ENCODE measurements around the gene EEF1G.
"Not testable (repeated sequence)": the region's sequence is repeated elsewhere in the genome, so short reads cannot be mapped to it uniquely, and the experiment has no call there.

Gene EEF1G

GRCh38 chr11:62573592-62574362 lies at the start of gene EEF1G:
Gene EEF1G (minus strand): TSS chr11:62573891. CDS start chr11:62573842, 49 bp downstream.
- peak within 1 kb of the TSS; percentile 92 for H3K27ac ChIP-seq (ENCODE audit: low read depth, low read length)
- peaks cover 25 to 64% of the 10 kb centered on the region in 2 donors for H3K36me3 ChIP-seq (ENCODE audit: control insufficient read depth in 1 of 2, insufficient read depth in 2 of 2, low read length in 2 of 2)
- H3K4me1 ChIP-seq (ENCODE audit: control insufficient read depth in 1 of 2, insufficient read depth in 2 of 2, low read length in 2 of 2): peaks cover 27 to 32% of the 10 kb centered on the region in 2 donors
- H3K27me3 ChIP-seq (ENCODE audit: control insufficient read depth in 1 of 2, insufficient read depth in 2 of 2, low read length in 2 of 2): no peaks in the 10 kb centered on the region
- H3K9ac ChIP-seq (ENCODE audit: low read depth in 1 of 2, low read length in 2 of 2): peak within 1 kb of the TSS; percentile 98 to 100
- peak within 1 kb of the TSS; percentile 90 to 97 for H3K4me3 ChIP-seq (ENCODE audit: low read depth in 1 of 2, low read length in 2 of 2)
- no peaks in the 10 kb centered on the region for H3K9me3 ChIP-seq (ENCODE audit: control insufficient read depth in 1 of 2, low read length in 2 of 2)

GRCh38 chr11:62622476-62623089 lies 48.9 kb upstream of the EEF1G start:
- H3K4me1 ChIP-seq (ENCODE audit: control insufficient read depth in 1 of 2, insufficient read depth in 2 of 2, low read length in 2 of 2): peaks cover 5 to 10% of the 10 kb centered on the region in 2 donors
- no peaks in the 10 kb centered on the region for H3K27me3 ChIP-seq (ENCODE audit: control insufficient read depth in 1 of 2, insufficient read depth in 2 of 2, low read length in 2 of 2)
- peaks cover 22 to 27% of the 10 kb centered on the region in 2 donors for H3K36me3 ChIP-seq (ENCODE audit: control insufficient read depth in 1 of 2, insufficient read depth in 2 of 2, low read length in 2 of 2)
- H3K9ac ChIP-seq (ENCODE audit: low read depth in 1 of 2, low read length in 2 of 2): peak overlapping the region in 1 of 2 donors; percentile 34
- H3K9me3 ChIP-seq (ENCODE audit: control insufficient read depth in 1 of 2, low read length in 2 of 2): no peaks in the 10 kb centered on the region
- peak overlapping the region; percentile 85 to 92 for H3K4me3 ChIP-seq (ENCODE audit: low read depth in 1 of 2, low read length in 2 of 2)
- peak overlapping the region; percentile 71 for H3K27ac ChIP-seq (ENCODE audit: low read depth, low read length)

- Histone ChIP-seq H3K27me3 (ENCODE audit: control insufficient read depth in 1 of 2, insufficient read depth in 2 of 2, low read length in 2 of 2) (no peaks in the 10 kb centered on the region), H3K9ac (ENCODE audit: low read depth in 1 of 2, low read length in 2 of 2) (peak within 1 kb of the TSS; percentile 65 to 84), H3K4me1 (ENCODE audit: control insufficient read depth in 1 of 2, insufficient read depth in 2 of 2, low read length in 2 of 2) (peaks cover 5 to 10% of the 10 kb centered on the region in 2 donors), H3K4me3 (ENCODE audit: low read depth in 1 of 2, low read length in 2 of 2) (peak within 1 kb of the TSS; percentile 85 to 92), H3K27ac (ENCODE audit: low read depth, low read length) (peak within 1 kb of the TSS; percentile 71), H3K36me3 (ENCODE audit: control insufficient read depth in 1 of 2, insufficient read depth in 2 of 2, low read length in 2 of 2) (peaks cover 18 to 26% of the 10 kb centered on the region in 2 donors), H3K9me3 (ENCODE audit: control insufficient read depth in 1 of 2, low read length in 2 of 2) (no peaks in the 10 kb centered on the region)
Observed at GRCh38 chr11:62621567-62622470, 48.1 kb upstream of the EEF1G start, which contains the start of gene B3GAT3. Gene B3GAT3 (minus strand): TSS chr11:62621986. CDS start chr11:62621947, 39 bp downstream.

- Histone ChIP-seq H3K9me3 (ENCODE audit: control insufficient read depth in 1 of 2, low read length in 2 of 2) (no peaks in the 10 kb centered on the region), H3K27ac (ENCODE audit: low read depth, low read length) (peak overlapping the region; percentile 71), H3K4me1 (ENCODE audit: control insufficient read depth in 1 of 2, insufficient read depth in 2 of 2, low read length in 2 of 2) (peaks cover 5 to 10% of the 10 kb centered on the region in 2 donors), H3K4me3 (ENCODE audit: low read depth in 1 of 2, low read length in 2 of 2) (peak overlapping the region; percentile 85 to 92), H3K27me3 (ENCODE audit: control insufficient read depth in 1 of 2, insufficient read depth in 2 of 2, low read length in 2 of 2) (no peaks in the 10 kb centered on the region), H3K9ac (ENCODE audit: low read depth in 1 of 2, low read length in 2 of 2) (peak overlapping the region; percentile 65 to 84), H3K36me3 (ENCODE audit: control insufficient read depth in 1 of 2, insufficient read depth in 2 of 2, low read length in 2 of 2) (peaks cover 11 to 23% of the 10 kb centered on the region in 2 donors)
Observed at GRCh38 chr11:62621027-62621566, 47.4 kb upstream of the EEF1G start.

GRCh38 chr11:62616957-62617356 lies 43.3 kb upstream of the EEF1G start:
- not testable (repeated sequence) for H3K27me3 ChIP-seq (ENCODE audit: control insufficient read depth in 1 of 2, insufficient read depth in 2 of 2, low read length in 2 of 2); H3K4me3 ChIP-seq (ENCODE audit: low read depth in 1 of 2, low read length in 2 of 2); H3K9me3 ChIP-seq (ENCODE audit: control insufficient read depth in 1 of 2, low read length in 2 of 2); H3K9ac ChIP-seq (ENCODE audit: low read depth in 1 of 2, low read length in 2 of 2); H3K27ac ChIP-seq (ENCODE audit: low read depth, low read length)
- Histone ChIP-seq H3K4me1 (ENCODE audit: control insufficient read depth in 1 of 2, insufficient read depth in 2 of 2, low read length in 2 of 2) (peaks cover 15 to 24% of the 10 kb centered on the region in 2 donors), H3K36me3 (ENCODE audit: control insufficient read depth in 1 of 2, insufficient read depth in 2 of 2, low read length in 2 of 2) (peaks cover 0 to 17% of the 10 kb centered on the region in 2 donors)

GRCh38 chr11:62615521-62615920 lies 41.8 kb upstream of the EEF1G start:
- H3K4me3 ChIP-seq (ENCODE audit: low read depth in 1 of 2, low read length in 2 of 2): no peak overlapping the region
- H3K36me3 ChIP-seq (ENCODE audit: control insufficient read depth in 1 of 2, insufficient read depth in 2 of 2, low read length in 2 of 2): peaks cover 0 to 17% of the 10 kb centered on the region in 2 donors
- no peaks in the 10 kb centered on the region for H3K27me3 ChIP-seq (ENCODE audit: control insufficient read depth in 1 of 2, insufficient read depth in 2 of 2, low read length in 2 of 2)
- H3K27ac ChIP-seq (ENCODE audit: low read depth, low read length): no peak overlapping the region
- peaks cover 21 to 28% of the 10 kb centered on the region in 2 donors for H3K4me1 ChIP-seq (ENCODE audit: control insufficient read depth in 1 of 2, insufficient read depth in 2 of 2, low read length in 2 of 2)
- H3K9ac ChIP-seq (ENCODE audit: low read depth in 1 of 2, low read length in 2 of 2): no peak overlapping the region
- H3K9me3 ChIP-seq (ENCODE audit: control insufficient read depth in 1 of 2, low read length in 2 of 2): no peaks in the 10 kb centered on the region

GRCh38 chr11:62614275-62614674 lies 40.6 kb upstream of the EEF1G start:
- Histone ChIP-seq H3K9ac (ENCODE audit: low read depth in 1 of 2, low read length in 2 of 2) (no peak overlapping the region), H3K27ac (ENCODE audit: low read depth, low read length) (no peak overlapping the region), H3K9me3 (ENCODE audit: control insufficient read depth in 1 of 2, low read length in 2 of 2) (no peaks in the 10 kb centered on the region), H3K4me3 (ENCODE audit: low read depth in 1 of 2, low read length in 2 of 2) (no peak overlapping the region), H3K27me3 (ENCODE audit: control insufficient read depth in 1 of 2, insufficient read depth in 2 of 2, low read length in 2 of 2) (no peaks in the 10 kb centered on the region), H3K4me1 (ENCODE audit: control insufficient read depth in 1 of 2, insufficient read depth in 2 of 2, low read length in 2 of 2) (peaks cover 21 to 26% of the 10 kb centered on the region in 2 donors), H3K36me3 (ENCODE audit: control insufficient read depth in 1 of 2, insufficient read depth in 2 of 2, low read length in 2 of 2) (peaks cover 0 to 20% of the 10 kb centered on the region in 2 donors)

GRCh38 chr11:62613291-62613778 lies 39.6 kb upstream of the EEF1G start:
- Histone ChIP-seq H3K4me3 (ENCODE audit: low read depth in 1 of 2, low read length in 2 of 2) (peak overlapping the region; percentile 70 to 71), H3K9ac (ENCODE audit: low read depth in 1 of 2, low read length in 2 of 2) (peak overlapping the region in 1 of 2 donors; percentile 32), H3K36me3 (ENCODE audit: control insufficient read depth in 1 of 2, insufficient read depth in 2 of 2, low read length in 2 of 2) (peaks cover 3 to 29% of the 10 kb centered on the region in 2 donors), H3K27me3 (ENCODE audit: control insufficient read depth in 1 of 2, insufficient read depth in 2 of 2, low read length in 2 of 2) (no peaks in the 10 kb centered on the region), H3K9me3 (ENCODE audit: control insufficient read depth in 1 of 2, low read length in 2 of 2) (no peaks in the 10 kb centered on the region), H3K27ac (ENCODE audit: low read depth, low read length) (peak overlapping the region; percentile 79), H3K4me1 (ENCODE audit: control insufficient read depth in 1 of 2, insufficient read depth in 2 of 2, low read length in 2 of 2) (peaks cover 21 to 26% of the 10 kb centered on the region in 2 donors)

Data from duodenal mucosa (tissue), 2 donors.